SK-N-MC (cell line): ENCODE data around the gene ANO10.
"Not testable (repeated sequence)": the region's sequence is repeated elsewhere in the genome, so short reads cannot be mapped to it uniquely, and the experiment has no call there.

Experiments
- DNase-seq: peaks from one replicate; pipeline ENCODE4 v3.0.0-alpha.2; 2011; ENCODE audit warnings: low read depth, low spot score
- H3K27ac ChIP-seq: fragments of 200-600 bp; sonication (generic); 2 replicates; pipeline ENCODE4 v1.5.1; 2016; ENCODE audit warnings: mixed run types
- H3K36me3 ChIP-seq: fragments of 200-600 bp; sonication (generic); 2 replicates; pipeline ENCODE4 v1.6.1; 2017; ENCODE audit warnings: antibody characterized with exemption, low read length, mixed read lengths; ENCODE audit not compliant: insufficient read depth
- H3K4me3 ChIP-seq: fragments of 200-600 bp; sonication (generic); 2 replicates; pipeline ENCODE4 v1.5.1; 2016
- H3K9ac ChIP-seq: fragments of 200-600 bp; sonication (generic); 2 replicates; pipeline ENCODE4 v1.8.0; 2017; ENCODE audit warnings: mixed run types, mixed read lengths; ENCODE audit not compliant: insufficient read length
- H3K9me3 ChIP-seq: fragments of 200-600 bp; sonication (generic); 2 replicates; pipeline ENCODE4 v1.6.1; 2017; ENCODE audit warnings: low read depth, mild to moderate bottlenecking, antibody characterized with exemption, low read length, moderate library complexity, mixed read lengths
- EZH2 ChIP-seq: fragments of 200-600 bp; sonication (generic); IDR thresholded peaks from one replicate; pipeline ENCODE4 v1.6.1; 2017; ENCODE audit warnings: antibody characterized with exemption
- FOXP2 ChIP-seq: optimal IDR thresholded peaks from 2 replicates; pipeline ENCODE3; 2011; ENCODE audit warnings: mild to moderate bottlenecking, moderate library complexity; ENCODE audit not compliant: insufficient read depth; ENCODE audit errors: extremely low read length, control extremely low read depth
- POLR2AphosphoS5 ChIP-seq: IDR thresholded peaks from 2 replicates; pipeline ENCODE4 v1.6.1; 2012; ENCODE audit warnings: mild to moderate bottlenecking, low read depth, low read length, borderline replicate concordance

ANO10 gene, protein sequence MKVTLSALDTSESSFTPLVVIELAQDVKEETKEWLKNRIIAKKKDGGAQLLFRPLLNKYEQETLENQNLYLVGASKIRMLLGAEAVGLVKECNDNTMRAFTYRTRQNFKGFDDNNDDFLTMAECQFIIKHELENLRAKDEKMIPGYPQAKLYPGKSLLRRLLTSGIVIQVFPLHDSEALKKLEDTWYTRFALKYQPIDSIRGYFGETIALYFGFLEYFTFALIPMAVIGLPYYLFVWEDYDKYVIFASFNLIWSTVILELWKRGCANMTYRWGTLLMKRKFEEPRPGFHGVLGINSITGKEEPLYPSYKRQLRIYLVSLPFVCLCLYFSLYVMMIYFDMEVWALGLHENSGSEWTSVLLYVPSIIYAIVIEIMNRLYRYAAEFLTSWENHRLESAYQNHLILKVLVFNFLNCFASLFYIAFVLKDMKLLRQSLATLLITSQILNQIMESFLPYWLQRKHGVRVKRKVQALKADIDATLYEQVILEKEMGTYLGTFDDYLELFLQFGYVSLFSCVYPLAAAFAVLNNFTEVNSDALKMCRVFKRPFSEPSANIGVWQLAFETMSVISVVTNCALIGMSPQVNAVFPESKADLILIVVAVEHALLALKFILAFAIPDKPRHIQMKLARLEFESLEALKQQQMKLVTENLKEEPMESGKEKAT

DNA sequence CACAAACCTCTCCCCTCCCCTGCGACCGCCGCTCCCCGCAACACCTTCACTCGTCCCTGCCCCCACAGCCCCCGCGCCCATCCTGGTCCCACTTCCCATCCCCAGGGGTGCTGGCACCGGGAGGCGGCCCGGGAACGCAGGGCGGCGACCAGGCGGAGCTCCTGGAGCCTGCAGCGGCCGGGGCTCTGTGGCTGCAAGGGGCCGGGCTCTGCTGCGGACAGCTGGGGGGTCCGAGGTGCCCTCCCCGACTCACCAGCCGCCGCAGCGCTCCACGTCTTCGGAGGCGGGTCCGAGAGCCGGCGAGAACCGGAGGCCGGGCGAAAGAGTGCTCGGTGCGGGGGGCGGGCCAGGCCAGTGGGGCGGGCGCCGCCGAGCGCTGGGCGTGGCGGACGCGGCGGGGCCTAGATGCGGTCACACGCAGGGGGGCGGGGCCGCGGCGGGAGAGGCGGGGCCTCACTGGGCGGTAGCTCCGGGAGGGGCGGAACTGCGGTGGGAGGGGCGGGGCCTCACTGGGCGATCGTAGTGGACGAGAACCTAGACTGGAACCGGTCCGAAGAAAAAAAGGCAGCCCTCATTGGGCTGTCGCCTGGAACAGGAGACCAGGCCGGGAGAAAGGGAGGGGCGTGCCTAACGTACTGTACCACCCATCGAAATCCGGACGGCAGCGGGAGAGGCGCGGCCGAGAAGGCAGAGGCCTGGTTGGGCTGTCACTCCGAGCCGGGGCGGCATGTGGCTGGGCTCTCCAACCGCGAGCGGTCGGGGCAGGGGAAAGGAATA, at the start of gene ANO10:
Gene ANO10, minus strand, starts transcription at position 356 of the 777 bp plus-strand sequence. CDS start 16,159 bp downstream, outside the sequence.
- peak; percentile 51 for DNase-seq
- no peaks in the 10 kb centered on the region for H3K9me3 ChIP-seq
- H3K27ac ChIP-seq = no peak within 1 kb of the TSS
- no peaks in the 10 kb centered on the region for H3K36me3 ChIP-seq
- peak within 1 kb of the TSS; percentile 79 for H3K4me3 ChIP-seq
- peak; percentile 45 for TF ChIP-seq POLR2AphosphoS5
- no peak for TF ChIP-seq FOXP2
- peak within 1 kb of the TSS; percentile 63 for H3K9ac ChIP-seq

DNA sequence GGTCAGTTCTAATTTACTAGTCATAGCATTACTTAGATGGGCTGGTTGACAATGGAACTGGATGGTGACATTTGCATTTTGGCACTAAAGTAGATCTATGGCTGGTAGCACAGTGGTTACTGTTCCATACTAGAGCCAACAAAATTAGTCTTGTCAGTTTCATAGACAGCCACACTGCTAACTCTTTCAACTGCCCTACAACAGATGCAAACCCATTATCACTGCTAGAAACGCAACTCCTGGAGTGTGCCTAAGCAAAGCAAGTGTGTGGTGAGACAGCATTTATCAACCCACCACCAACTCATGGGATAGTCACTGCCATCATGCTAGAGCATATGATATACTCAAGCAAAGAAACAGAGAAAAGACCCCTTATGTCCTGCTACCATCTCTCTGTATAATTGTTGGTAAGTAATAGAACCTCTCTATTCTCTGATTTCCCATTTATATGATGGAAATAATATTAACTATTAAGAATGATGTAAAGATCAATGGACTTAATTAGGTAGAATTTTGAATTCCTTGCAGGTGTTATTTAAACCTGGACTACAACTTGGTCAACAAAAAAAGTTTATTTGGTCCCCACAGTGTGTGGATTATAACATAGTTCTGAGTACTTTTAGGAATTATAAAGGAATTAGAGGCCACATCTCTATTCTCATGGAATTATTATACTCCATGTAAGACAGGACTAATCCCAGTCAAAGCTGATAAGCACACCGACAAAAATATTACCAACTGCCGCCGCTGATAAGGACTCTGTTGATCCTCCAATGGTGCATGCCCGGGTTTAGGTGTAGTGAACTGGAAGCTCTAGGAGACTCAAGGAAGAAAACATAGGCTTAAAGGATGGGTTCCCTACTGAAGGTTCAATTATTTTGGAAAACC, 49.1 kb upstream of the ANO10 start:
- no peak for DNase-seq
- no peak overlapping the region for H3K9ac ChIP-seq

DNA sequence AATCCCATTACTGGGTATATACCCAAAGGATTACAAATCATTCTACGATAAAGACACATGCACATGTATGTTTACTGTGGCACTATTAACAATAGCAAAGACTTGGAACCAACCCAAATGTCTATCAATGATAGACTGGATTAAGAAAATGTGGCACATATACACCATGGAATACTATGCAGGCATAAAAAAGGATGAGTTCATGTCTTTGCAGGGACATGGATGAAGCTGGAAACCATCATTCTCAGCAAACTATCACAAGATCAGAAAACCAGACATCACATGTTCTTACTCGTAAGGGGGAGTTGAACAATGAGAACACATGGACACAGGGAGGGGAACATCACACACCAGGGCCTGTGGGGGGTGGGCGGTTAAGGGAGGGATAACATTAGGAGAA, 43.2 kb upstream of the ANO10 start:
- not testable (repeated sequence) for H3K36me3 ChIP-seq, H3K4me3 ChIP-seq, H3K9ac ChIP-seq, H3K9me3 ChIP-seq, H3K27ac ChIP-seq, DNase-seq

More for the DNA sequence above, 49.1 kb upstream of the ANO10 start:
- Histone ChIP-seq H3K4me3 (no peak overlapping the region), H3K27ac (no peak overlapping the region), H3K36me3 (no peaks in the 10 kb centered on the region), H3K9me3 (no peaks in the 10 kb centered on the region)
- TF ChIP-seq POLR2AphosphoS5 (no peak), EZH2 (no peak), FOXP2 (no peak)

DNA sequence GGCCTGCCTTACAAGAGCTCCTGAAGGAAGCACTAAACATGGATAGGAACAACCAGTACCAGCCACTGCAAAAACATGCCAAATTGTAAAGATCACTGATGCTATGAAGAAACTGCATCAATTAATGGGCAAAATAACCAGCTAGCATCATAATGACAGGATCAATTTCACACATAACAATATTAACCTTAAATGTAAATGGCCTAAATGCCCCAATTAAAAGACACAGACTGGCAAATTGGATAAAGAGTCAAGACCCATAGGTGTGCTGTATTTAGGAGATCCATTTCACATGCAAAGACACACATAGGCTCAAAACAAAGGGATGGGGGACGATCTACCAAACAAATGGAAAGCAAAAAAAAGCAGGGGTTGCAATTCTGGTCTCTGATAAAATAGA, 39.6 kb upstream of the ANO10 start:
- not testable (repeated sequence) for H3K9me3 ChIP-seq, DNase-seq, H3K9ac ChIP-seq, H3K27ac ChIP-seq, H3K4me3 ChIP-seq, H3K36me3 ChIP-seq

DNA sequence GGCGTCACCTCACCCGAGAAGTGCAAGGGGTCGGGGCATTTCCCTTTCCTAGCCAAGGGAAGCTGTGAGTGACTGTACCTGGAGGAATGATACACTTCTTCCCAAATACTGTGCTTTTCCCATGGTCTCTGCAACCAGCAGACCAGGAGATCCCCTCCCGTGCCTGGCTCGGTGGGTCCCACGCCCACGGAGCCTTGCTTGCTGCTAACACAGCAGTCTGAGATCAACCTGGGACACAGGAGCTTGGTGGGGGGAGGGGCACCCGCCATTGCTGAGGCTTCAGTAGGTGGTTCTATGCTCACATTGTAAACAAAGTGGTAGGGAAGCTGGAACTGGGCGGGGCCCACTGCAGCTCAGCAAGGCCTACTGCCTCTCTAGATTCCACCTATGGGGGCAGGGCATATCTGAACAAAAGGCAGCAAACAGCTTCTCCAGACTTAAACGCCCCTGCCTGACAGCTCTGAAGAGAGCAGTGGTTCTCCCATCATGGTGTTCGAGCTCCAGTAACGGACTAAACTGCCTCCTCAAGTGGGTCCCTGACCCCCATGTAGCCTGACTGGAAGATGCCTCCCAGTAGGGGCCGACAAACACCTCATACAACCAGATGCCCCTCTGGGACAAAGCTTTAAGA, 37.6 kb upstream of the ANO10 start:
- H3K9ac ChIP-seq = no peak overlapping the region
- no peak overlapping the region for H3K4me3 ChIP-seq
- no peak for DNase-seq
- H3K36me3 ChIP-seq = no peaks in the 10 kb centered on the region
- no peak for TF ChIP-seq FOXP2
- no peak for TF ChIP-seq POLR2AphosphoS5
- no peak for TF ChIP-seq EZH2
- H3K9me3 ChIP-seq = no peaks in the 10 kb centered on the region
- H3K27ac ChIP-seq = no peak overlapping the region

DNA sequence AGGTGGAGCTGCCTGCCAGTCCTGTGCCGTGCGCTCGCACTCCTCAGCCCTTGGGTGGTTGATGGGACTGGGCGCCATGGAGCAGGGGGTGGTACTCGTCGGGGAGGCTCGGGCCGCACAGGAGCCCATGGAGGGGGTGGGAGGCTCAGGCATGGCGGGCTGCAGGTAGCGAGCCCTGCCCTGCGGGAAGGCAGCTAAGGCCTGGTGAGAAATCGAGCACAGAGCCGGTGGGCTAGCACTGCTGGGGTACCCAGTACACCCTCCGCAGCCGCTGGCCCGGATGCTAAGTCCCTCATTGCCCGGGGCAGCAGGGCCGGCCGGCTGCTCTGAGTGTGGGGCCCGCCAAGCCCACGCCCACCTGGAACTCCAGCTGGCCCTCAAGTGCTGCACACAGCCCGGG, 34.6 kb upstream of the ANO10 start:
- not testable (repeated sequence) for H3K27ac ChIP-seq, H3K36me3 ChIP-seq, H3K9me3 ChIP-seq, H3K9ac ChIP-seq, DNase-seq, H3K4me3 ChIP-seq

DNA sequence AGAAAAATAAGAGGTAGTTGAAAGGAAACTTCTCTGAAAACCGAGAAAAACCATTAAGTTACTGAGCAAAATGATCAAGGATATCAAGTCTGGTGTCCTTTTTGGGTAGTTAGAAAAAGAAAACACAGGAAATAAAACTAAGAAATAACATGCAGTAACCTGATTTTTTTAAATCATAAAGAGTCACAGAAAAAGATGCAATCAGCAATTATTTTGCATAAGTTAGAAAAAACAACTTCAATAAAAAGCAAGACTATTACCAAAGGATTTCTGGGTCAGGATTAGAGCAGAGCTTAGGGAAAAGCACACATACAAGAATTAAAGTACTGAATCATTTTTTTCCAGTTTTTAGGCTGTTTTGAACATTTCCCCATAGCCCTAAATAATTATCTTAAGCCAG, 28.5 kb upstream of the ANO10 start:
- TF ChIP-seq POLR2AphosphoS5 (no peak), FOXP2 (no peak), EZH2 (no peak)
- Histone ChIP-seq H3K27ac (no peak overlapping the region), H3K9ac (no peak overlapping the region), H3K9me3 (no peaks in the 10 kb centered on the region), H3K4me3 (no peak overlapping the region), H3K36me3 (no peaks in the 10 kb centered on the region)
- DNase-seq = no peak
